Measurements from ENCODE around the gene DCC. TPM values are rescaled to one million over a fixed set of nuclear protein-coding genes. Genes with fewer than 3 reads are reported as not detected.
"Not testable (repeated sequence)": the region's sequence is repeated elsewhere in the genome, so short reads cannot be mapped to it uniquely, and the experiment has no call there.

Gene DCC
- total RNA-seq, 4 donors from 2014 or later = 0.84 to 1.2 TPM; not detected in 2

DNA sequence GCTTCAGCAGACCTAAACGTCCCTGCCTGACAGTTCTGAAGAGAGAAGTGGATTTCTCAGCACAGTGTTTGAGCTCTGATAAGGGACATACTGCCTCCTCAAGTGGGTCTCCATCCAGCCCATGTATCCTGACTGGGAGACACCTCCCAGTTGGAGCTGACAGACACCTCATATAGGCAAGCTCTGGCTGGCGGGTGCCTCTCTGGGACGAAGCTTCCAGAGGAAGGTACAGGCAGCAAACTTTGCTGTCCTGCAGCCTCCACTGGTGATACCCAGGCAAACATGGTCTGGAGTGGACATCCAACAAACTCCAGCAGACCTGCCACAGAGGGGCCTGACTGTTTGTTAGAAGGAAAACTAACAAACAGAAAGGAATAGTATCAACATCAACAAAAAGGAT lies 1156.0 kb downstream of the DCC start:
- WGBS, 2 donors = 85 to 89% methylated on average over 1 to 3 of the region's 3 CpGs
- Histone ChIP-seq H3K36me3 (no peaks in the 10 kb centered on the region), H3K9me3 (peaks cover 0 to 6% (median 2%) of the 10 kb centered on the region in 4 donors), H3K27me3 (no peaks in the 10 kb centered on the region), H3K27ac (no peak overlapping the region), H3K4me3 (no peak overlapping the region), H3K4me1 (no peaks in the 10 kb centered on the region)
- TF ChIP-seq, protein P1, sequence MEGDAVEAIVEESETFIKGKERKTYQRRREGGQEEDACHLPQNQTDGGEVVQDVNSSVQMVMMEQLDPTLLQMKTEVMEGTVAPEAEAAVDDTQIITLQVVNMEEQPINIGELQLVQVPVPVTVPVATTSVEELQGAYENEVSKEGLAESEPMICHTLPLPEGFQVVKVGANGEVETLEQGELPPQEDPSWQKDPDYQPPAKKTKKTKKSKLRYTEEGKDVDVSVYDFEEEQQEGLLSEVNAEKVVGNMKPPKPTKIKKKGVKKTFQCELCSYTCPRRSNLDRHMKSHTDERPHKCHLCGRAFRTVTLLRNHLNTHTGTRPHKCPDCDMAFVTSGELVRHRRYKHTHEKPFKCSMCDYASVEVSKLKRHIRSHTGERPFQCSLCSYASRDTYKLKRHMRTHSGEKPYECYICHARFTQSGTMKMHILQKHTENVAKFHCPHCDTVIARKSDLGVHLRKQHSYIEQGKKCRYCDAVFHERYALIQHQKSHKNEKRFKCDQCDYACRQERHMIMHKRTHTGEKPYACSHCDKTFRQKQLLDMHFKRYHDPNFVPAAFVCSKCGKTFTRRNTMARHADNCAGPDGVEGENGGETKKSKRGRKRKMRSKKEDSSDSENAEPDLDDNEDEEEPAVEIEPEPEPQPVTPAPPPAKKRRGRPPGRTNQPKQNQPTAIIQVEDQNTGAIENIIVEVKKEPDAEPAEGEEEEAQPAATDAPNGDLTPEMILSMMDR (IDR thresholded peaks at IDR 0.05) = no peak
- TF ChIP-seq EP300 (IDR thresholded peaks at IDR 0.05) = no peak
- TF ChIP-seq POLR2A (IDR thresholded peaks at IDR 0.05) = no peak
- DNase-seq (ENCODE audit: low spot score in 2 of 2) = no peak

DNA sequence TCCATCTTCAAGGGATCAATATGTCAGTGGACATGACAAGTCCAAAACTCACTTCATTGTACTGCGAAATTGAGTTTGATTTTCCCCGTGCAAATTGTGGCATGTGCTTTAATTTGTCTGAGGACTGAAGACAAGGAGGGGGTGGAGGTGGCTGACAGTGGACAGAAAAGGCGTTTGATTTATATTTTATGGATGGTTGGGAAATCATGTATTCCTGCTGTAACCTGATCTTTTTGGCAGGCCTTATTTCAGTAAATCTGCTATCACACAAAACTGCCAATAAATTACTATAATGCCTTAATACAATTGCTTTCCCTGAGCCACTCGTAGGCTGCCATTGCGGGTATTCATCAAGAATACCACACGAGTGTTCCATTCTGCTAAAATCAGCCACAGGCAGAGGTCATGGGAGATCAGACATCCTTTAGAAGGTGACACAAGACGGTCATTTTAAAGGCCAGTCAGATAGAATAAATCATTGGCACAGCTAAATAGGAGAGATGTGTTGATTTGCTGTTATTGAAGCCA lies 1164.0 kb downstream of the DCC start:
- TF ChIP-seq POLR2A (IDR thresholded peaks at IDR 0.05) = no peak
- TF ChIP-seq, protein P1 (IDR thresholded peaks at IDR 0.05) = no peak
- no peak for TF ChIP-seq EP300 (IDR thresholded peaks at IDR 0.05)
- H3K4me1 ChIP-seq = no peaks in the 10 kb centered on the region
- no peak overlapping the region for H3K4me3 ChIP-seq
- DNase-seq (ENCODE audit: low spot score in 2 of 2) = no peak
- H3K27ac ChIP-seq = no peak overlapping the region
- 73% methylated on average over 7 of the region's 7 CpGs for WGBS, 2 donors
- no peaks in the 10 kb centered on the region for H3K9me3 ChIP-seq
- H3K36me3 ChIP-seq = no peaks in the 10 kb centered on the region
- no peaks in the 10 kb centered on the region for H3K27me3 ChIP-seq

DNA sequence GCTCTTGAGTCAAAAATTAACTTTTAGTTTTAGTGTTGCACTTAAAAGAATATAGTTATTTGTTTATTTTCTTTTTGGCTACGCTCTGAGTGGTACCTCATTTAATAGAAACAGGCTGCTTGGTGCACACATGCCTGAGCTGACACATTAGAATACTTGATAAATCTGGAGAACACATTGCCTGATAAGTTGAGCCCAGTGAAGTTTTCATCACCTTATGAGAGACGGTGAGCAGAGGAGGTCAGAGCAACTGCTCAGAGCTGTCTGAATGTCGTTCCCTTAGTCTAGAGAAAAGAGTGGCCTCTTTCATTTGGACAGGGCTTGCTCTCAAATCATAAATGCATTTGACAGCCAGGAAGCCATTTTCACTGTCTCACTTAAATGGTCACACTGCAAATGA lies 1168.5 kb downstream of the DCC start:
- WGBS, 2 donors = 64 to 82% methylated on average over 3 of the region's 3 CpGs
- Histone ChIP-seq H3K9me3 (no peaks in the 10 kb centered on the region), H3K36me3 (no peaks in the 10 kb centered on the region), H3K27ac (no peak overlapping the region), H3K27me3 (no peaks in the 10 kb centered on the region), H3K4me3 (no peak overlapping the region), H3K4me1 (no peaks in the 10 kb centered on the region)
- TF ChIP-seq EP300 (IDR thresholded peaks at IDR 0.05) = no peak
- no peak for TF ChIP-seq POLR2A (IDR thresholded peaks at IDR 0.05)
- TF ChIP-seq, protein P1 (IDR thresholded peaks at IDR 0.05) = no peak
- DNase-seq (ENCODE audit: low spot score in 2 of 2) = no peak

DNA sequence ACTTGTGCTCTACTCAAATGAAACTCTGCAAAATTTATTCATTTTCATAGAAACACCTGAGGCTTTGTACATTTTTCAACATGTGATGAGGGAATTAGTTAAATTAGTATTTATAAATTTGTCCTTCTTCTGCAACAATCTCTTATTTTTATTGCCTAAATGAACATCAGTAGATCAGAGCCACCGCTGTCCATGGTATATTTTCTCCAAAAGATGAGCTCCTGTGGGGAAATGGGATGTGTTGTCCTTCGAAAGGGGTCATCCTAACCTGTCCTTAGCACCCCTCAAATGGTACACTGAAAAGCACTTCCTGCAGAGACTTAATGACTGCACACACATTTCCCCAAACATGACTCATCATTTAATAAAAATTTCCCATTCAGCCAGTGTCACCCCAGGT lies 1169.9 kb downstream of the DCC start:
- Histone ChIP-seq H3K27ac (no peak overlapping the region), H3K27me3 (no peaks in the 10 kb centered on the region), H3K4me3 (no peak overlapping the region), H3K36me3 (no peaks in the 10 kb centered on the region), H3K9me3 (no peaks in the 10 kb centered on the region), H3K4me1 (no peaks in the 10 kb centered on the region)
- TF ChIP-seq, protein P1 (IDR thresholded peaks at IDR 0.05) = no peak
- TF ChIP-seq POLR2A (IDR thresholded peaks at IDR 0.05) (no peak), EP300 (IDR thresholded peaks at IDR 0.05) (no peak)
- WGBS, 2 donors = 81 to 89% methylated on average over 2 of the region's 2 CpGs
- no peak for DNase-seq (ENCODE audit: low spot score in 2 of 2)

DNA sequence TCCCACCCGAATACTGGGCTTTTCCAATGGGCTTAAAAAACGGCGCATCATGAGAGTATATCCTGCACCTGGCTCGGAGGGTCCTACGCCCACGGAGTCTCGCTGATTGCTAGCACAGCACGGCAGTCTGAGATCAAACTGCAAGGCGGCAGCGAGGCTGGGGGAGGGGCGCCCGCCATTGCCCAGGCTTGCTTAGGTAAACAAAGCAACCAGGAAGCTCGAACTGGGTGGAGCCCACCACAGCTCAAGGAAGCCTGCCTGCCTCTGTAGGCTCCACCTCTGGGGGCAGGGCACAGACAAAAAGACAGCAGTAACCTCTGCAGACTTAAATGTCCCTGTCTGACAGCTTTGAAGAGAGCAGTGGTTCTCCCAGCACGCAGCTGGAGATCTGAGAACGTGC lies 1171.7 kb downstream of the DCC start:
- not testable (repeated sequence) for H3K4me1 ChIP-seq; DNase-seq (ENCODE audit: low spot score in 2 of 2); H3K4me3 ChIP-seq; H3K27me3 ChIP-seq; H3K27ac ChIP-seq; H3K9me3 ChIP-seq; H3K36me3 ChIP-seq
- 84 to 89% methylated on average over 13 of the region's 15 CpGs for WGBS, 2 donors

DNA sequence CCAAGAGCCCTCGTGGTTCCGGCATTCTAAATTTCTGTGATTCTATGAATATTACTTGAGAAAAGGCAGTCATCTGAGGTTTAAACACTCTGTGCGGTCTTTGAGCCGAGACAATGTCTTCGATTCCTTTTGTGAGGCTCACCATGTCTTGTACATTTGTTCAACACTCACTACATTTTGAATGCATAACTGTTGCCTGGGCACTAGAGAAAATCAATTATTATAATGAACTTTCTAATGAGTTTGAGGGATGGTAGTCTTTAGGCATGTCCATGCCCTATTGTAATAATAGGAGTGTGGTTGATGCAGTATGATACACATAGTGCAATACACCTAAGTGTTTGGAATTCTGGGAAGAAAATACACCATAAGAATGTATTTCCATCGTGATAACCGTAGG lies 1181.1 kb downstream of the DCC start:
- H3K27me3 ChIP-seq = no peaks in the 10 kb centered on the region
- TF ChIP-seq, protein P1 (IDR thresholded peaks at IDR 0.05) = no peak
- H3K4me3 ChIP-seq = no peak overlapping the region
- DNase-seq (ENCODE audit: low spot score in 2 of 2) = no peak
- WGBS, 2 donors = 77 to 86% methylated on average over 7 of the region's 7 CpGs
- H3K36me3 ChIP-seq = no peaks in the 10 kb centered on the region
- H3K27ac ChIP-seq = no peak overlapping the region
- peaks cover 0 to 8% (median 0%) of the 10 kb centered on the region in 4 donors for H3K9me3 ChIP-seq
- H3K4me1 ChIP-seq = no peaks in the 10 kb centered on the region

All from tibial nerve (tissue), 4 donors.